Activated CD8-positive, alpha-beta T cell treated with anti-CD3 and anti-CD28 coated beads, Interleukin-2, amount 10 ng/mL, durations not matched to agents 7 days and 5 days (primary cell): Measurements from ENCODE around the gene DEFB116. TPM values are rescaled to one million over a fixed set of nuclear protein-coding genes. Genes with fewer than 3 reads are reported as not detected.

Experiments used
- total RNA-seq, 2 experiments: library from RNA; stranded (reverse); gene quantifications; one replicate each; pipeline ENCODE4 v1.2.3, GENCODE V29; 2021

Gene DEFB116
- total RNA-seq, 2 experiments from 2014 or later, result not detected

Other genes starting within 250 kb of the DEFB116 start
- not detected for gene DEFB115, start 50.9 kb downstream of the DEFB116 start, total RNA-seq
- gene DEFB118, start 60.0 kb upstream of the DEFB116 start, total RNA-seq, result not detected
- gene DEFB119, start 82.0 kb upstream of the DEFB116 start, total RNA-seq, result not detected
- gene DEFB121, start 97.6 kb upstream of the DEFB116 start, total RNA-seq, result not detected
- gene DEFB123, start 132.0 kb upstream of the DEFB116 start, total RNA-seq, result not detected
- not detected for gene DEFB124, start 166.5 kb upstream of the DEFB116 start, total RNA-seq
- not detected for gene REM1, start 166.7 kb upstream of the DEFB116 start, total RNA-seq
- 100 to 1,000 TPM; 117 to 127 TPM for gene HM13, start 205.9 kb upstream of the DEFB116 start, total RNA-seq